ENCODE data around the gene PRM3.
"Not testable (repeated sequence)": the region's sequence is repeated elsewhere in the genome, so short reads cannot be mapped to it uniquely, and the experiment has no call there.

The PRM3 gene

GRCh38 chr16:11303405-11304138 is 30.1 kb upstream of the PRM3 start:
- no peak for TF ChIP-seq CTCF (IDR thresholded peaks at IDR 0.05; ENCODE audit: low read depth, low read length)

GRCh38 chr16:11302977-11303376 is 29.5 kb upstream of the PRM3 start:
- no peak for TF ChIP-seq CTCF (IDR thresholded peaks at IDR 0.05; ENCODE audit: low read depth, low read length)
- no peak for DNase-seq (ENCODE audit: extremely low read depth, low read depth)

More at GRCh38 chr16:11303405-11304138, 30.1 kb upstream of the PRM3 start:
- no peak for DNase-seq (ENCODE audit: extremely low read depth, low read depth)

- TF ChIP-seq CTCF (IDR thresholded peaks at IDR 0.05; ENCODE audit: low read depth, low read length), result no peak
- no peak for DNase-seq (ENCODE audit: extremely low read depth, low read depth)
These were observed 28.4 kb upstream of the PRM3 start for GRCh38 chr16:11301645-11302501.

GRCh38 chr16:11300560-11300892 is 27.1 kb upstream of the PRM3 start:
- no peak for TF ChIP-seq CTCF (IDR thresholded peaks at IDR 0.05; ENCODE audit: low read depth, low read length)
- no peak for DNase-seq (ENCODE audit: extremely low read depth, low read depth)

GRCh38 chr16:11299865-11300559 is 26.6 kb upstream of the PRM3 start:
- DNase-seq (ENCODE audit: extremely low read depth, low read depth), result no peak
- TF ChIP-seq CTCF (IDR thresholded peaks at IDR 0.05; ENCODE audit: low read depth, low read length), result no peak

- DNase-seq (ENCODE audit: extremely low read depth, low read depth), result not testable (repeated sequence)
These were observed 25.6 kb upstream of the PRM3 start for GRCh38 chr16:11298950-11299547.

- no peak for DNase-seq (ENCODE audit: extremely low read depth, low read depth)
- no peak for TF ChIP-seq CTCF (IDR thresholded peaks at IDR 0.05; ENCODE audit: low read depth, low read length)
These were observed 24.9 kb upstream of the PRM3 start for GRCh38 chr16:11298143-11298900.
